GM23248 (cell line): ENCODE results near the gene IFIT1. TPM values are rescaled to one million over a fixed set of nuclear protein-coding genes. Genes with fewer than 3 reads are reported as not detected.
A peak's percentile ranks its signal among the peaks of the same experiment; 100 is the strongest.

Source experiments
- DNase-seq: peaks from one replicate; pipeline ENCODE4 v3.0.0-alpha.2; 2015
- H2AFZ ChIP-seq: fragments of 200-600 bp; sonication (generic); 2 replicates; pipeline ENCODE4 v1.6.1; 2016; ENCODE audit warnings: antibody characterized with exemption
- H3F3A ChIP-seq: fragments of 200-600 bp; sonication (generic); 2 replicates; pipeline ENCODE4 v1.6.1; 2016; ENCODE audit warnings: mild to moderate bottlenecking, antibody characterized with exemption, mixed run types; ENCODE audit not compliant: insufficient read depth
- H3K27ac ChIP-seq: fragments of 200-600 bp; sonication (generic); 2 replicates; pipeline ENCODE4 v1.5.1; 2016; ENCODE audit warnings: mild to moderate bottlenecking
- H3K27me3 ChIP-seq: fragments of 200-600 bp; sonication (generic); replicated peaks from 2 replicates; pipeline ENCODE4 v1.6.1; 2016; ENCODE audit warnings: mild to moderate bottlenecking; ENCODE audit not compliant: insufficient read depth
- H3K36me3 ChIP-seq: fragments of 200-600 bp; sonication (generic); 2 replicates; pipeline ENCODE4 v1.6.1; 2016; ENCODE audit warnings: low read depth, mild to moderate bottlenecking
- H3K4me1 ChIP-seq: fragments of 200-600 bp; sonication (generic); 2 replicates; pipeline ENCODE4 v1.6.1; 2016; ENCODE audit warnings: mild to moderate bottlenecking; ENCODE audit not compliant: insufficient read depth
- H3K4me2 ChIP-seq: fragments of 200-600 bp; sonication (generic); one replicate; pipeline ENCODE4 v1.6.1; 2016; ENCODE audit warnings: mild to moderate bottlenecking; ENCODE audit not compliant: unreplicated experiment
- H3K4me3 ChIP-seq: fragments of 200-600 bp; sonication (generic); 2 replicates; pipeline ENCODE4 v1.5.1; 2016; ENCODE audit warnings: mild to moderate bottlenecking
- H3K79me2 ChIP-seq: fragments of 200-600 bp; sonication (generic); 2 replicates; pipeline ENCODE4 v1.6.1; 2016; ENCODE audit warnings: mild to moderate bottlenecking; ENCODE audit not compliant: insufficient read depth
- H3K9ac ChIP-seq: fragments of 200-600 bp; sonication (generic); 2 replicates; pipeline ENCODE4 v1.6.1; 2016; ENCODE audit warnings: mild to moderate bottlenecking
- H3K9me2 ChIP-seq: fragments of 200-600 bp; sonication (generic); 2 replicates; pipeline ENCODE4 v1.6.1; 2016; ENCODE audit warnings: mixed run types, mild to moderate bottlenecking, moderate library complexity; ENCODE audit not compliant: insufficient read depth
- H3K9me3 ChIP-seq: fragments of 200-600 bp; sonication (generic); one replicate; pipeline ENCODE4 v1.6.1; 2017; ENCODE audit warnings: low read depth
- H4K20me1 ChIP-seq: fragments of 200-600 bp; sonication (generic); 2 replicates; pipeline ENCODE4 v1.6.0; 2016; ENCODE audit not compliant: insufficient read depth
- EZH2 ChIP-seq: fragments of 200-600 bp; sonication (generic); IDR thresholded peaks from 2 replicates; pipeline ENCODE4 v1.6.1; 2018; ENCODE audit warnings: antibody characterized with exemption, mild to moderate bottlenecking; ENCODE audit not compliant: insufficient read depth, poor library complexity, severe bottlenecking
- EZH2phosphoT487 ChIP-seq: fragments of 200-600 bp; sonication (generic); IDR thresholded peaks from 2 replicates; pipeline ENCODE4 v1.6.1; 2018; ENCODE audit warnings: antibody characterized with exemption, moderate library complexity, mild to moderate bottlenecking, low read depth; ENCODE audit not compliant: insufficient read depth
- WGBS, 2 experiments: methylation state at CpG; one replicate each; pipeline ENCODE4 v1.1.6; 2015 to 2017; ENCODE audit warnings: low lambda C conversion rate in 2 of 2, low coverage in 1 of 2; ENCODE audit errors: missing lambda C conversion rate in 2 of 2; 5-methylcytosine and 5-hydroxymethylcytosine counted together
- in situ Hi-C: fragments of 300-500 bp; cut with MboI; formaldehyde crosslinking; loops from 2 replicates; pipeline ENCODE4 v1.15.0; 2020
- polyA plus RNA-seq: library from polyadenylated mRNA; unstranded; fragments of >200 nt; fragmentation: Nextera tagmentation; extraction: Ambion mirVana; gene quantifications from 2 replicates; pipeline ENCODE4 v1.2.1, GENCODE V29; 2016
- total RNA-seq: library from RNA; depleted of rRNA; stranded (reverse); fragments of >200 nt; shearing (Covaris generic); gene quantifications from 2 replicates; pipeline ENCODE4 v1.2.3, GENCODE V29; 2014

IFIT1 gene
- total and polyA plus RNA-seq, 2 experiments from 2014 or later: 15.7 to 18.6 TPM

GRCh38 chr10:89352802-89353201, 39.6 kb upstream of the IFIT1 start:
- Histone ChIP-seq H3K36me3 (no peaks in the 10 kb centered on the region), H3K4me2 (peak overlapping the region; percentile 66), H3K9me3 (no peaks in the 10 kb centered on the region), H3K4me1 (peaks cover 48% of the 10 kb centered on the region), H2AFZ (peak overlapping the region; percentile 50; the same call in 1 of the 2 replicates), H3F3A (peaks cover 38% of the 10 kb centered on the region), H4K20me1 (no peaks in the 10 kb centered on the region), H3K4me3 (0 out of 2 replicates have a peak overlapping the region, but pooled peaks have one; percentile 20), H3K27me3 (no peaks in the 10 kb centered on the region), H3K27ac (peak overlapping the region; percentile 95), H3K9me2 (no peaks in the 10 kb centered on the region), H3K79me2 (no peaks in the 10 kb centered on the region), H3K9ac (peak overlapping the region; percentile 74)
- TF ChIP-seq EZH2phosphoT487: no peak
- no peak for TF ChIP-seq EZH2
- WGBS, 2 experiments: 92 to 97% methylated on average over 4 of the region's 4 CpGs
- in situ Hi-C loops: no loop called here
- DNase-seq: no peak

DNA sequence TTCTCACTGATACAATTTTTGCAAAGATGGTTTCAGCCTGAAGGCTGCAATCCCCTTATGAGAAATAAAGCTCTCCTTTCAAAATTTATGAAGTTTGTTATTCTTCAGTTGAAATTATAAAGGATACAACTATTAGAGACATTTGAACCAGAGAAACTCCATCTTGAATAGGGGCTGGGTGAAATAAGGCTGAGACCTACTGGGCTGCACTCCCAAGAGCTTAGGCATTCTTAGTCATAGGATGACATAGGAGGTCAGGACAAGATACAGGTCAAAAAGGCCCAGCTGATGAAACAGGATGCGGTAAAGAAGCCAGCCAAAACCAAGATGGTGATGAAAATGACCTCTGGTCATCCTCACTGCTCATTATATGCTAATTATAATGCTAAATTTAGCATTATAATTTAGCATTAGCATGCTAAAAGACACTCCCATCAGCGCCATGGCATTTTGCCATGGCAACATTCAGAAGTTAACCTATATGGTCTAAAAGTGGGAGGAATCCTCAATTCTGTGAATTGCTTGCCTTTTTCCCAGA, 37.0 kb upstream of the IFIT1 start:
- H2AFZ ChIP-seq: no peak overlapping the region
- peaks cover 45% of the 10 kb centered on the region for H3K4me1 ChIP-seq
- H3K4me3 ChIP-seq: no peak overlapping the region
- H3K9me3 ChIP-seq: no peaks in the 10 kb centered on the region
- H3F3A ChIP-seq: peaks cover 36% of the 10 kb centered on the region
- no peaks in the 10 kb centered on the region for H4K20me1 ChIP-seq
- in situ Hi-C loops: no loop called here
- H3K79me2 ChIP-seq: no peaks in the 10 kb centered on the region
- no peaks in the 10 kb centered on the region for H3K36me3 ChIP-seq
- 46 to 49% methylated on average over 2 of the region's 2 CpGs for WGBS, 2 experiments
- H3K27ac ChIP-seq: peak overlapping the region; percentile 55
- TF ChIP-seq EZH2phosphoT487 (no peak), EZH2 (no peak)
- H3K9ac ChIP-seq: no peak overlapping the region
- no peaks in the 10 kb centered on the region for H3K9me2 ChIP-seq
- DNase-seq: peak; percentile 72
- H3K4me2 ChIP-seq: peak overlapping the region; percentile 3
- no peaks in the 10 kb centered on the region for H3K27me3 ChIP-seq

GRCh38 chr10:89357096-89357495, 35.3 kb upstream of the IFIT1 start:
- peaks cover 21% of the 10 kb centered on the region for H3F3A ChIP-seq
- WGBS, 2 experiments: 77 to 95% methylated on average over 1 of the region's 1 CpG
- peaks cover 31% of the 10 kb centered on the region for H3K4me1 ChIP-seq
- peak; percentile 16 for DNase-seq
- no peaks in the 10 kb centered on the region for H3K27me3 ChIP-seq
- no peaks in the 10 kb centered on the region for H3K36me3 ChIP-seq
- H3K9ac ChIP-seq: no peak overlapping the region
- in situ Hi-C loops: no loop called here
- H3K27ac ChIP-seq: no peak overlapping the region; the same call in 1 of the 2 replicates
- 0 out of 2 replicates have a peak overlapping the region, but pooled peaks have one; percentile 2 for H2AFZ ChIP-seq
- no peaks in the 10 kb centered on the region for H3K9me2 ChIP-seq
- TF ChIP-seq EZH2phosphoT487 (no peak), EZH2 (no peak)
- no peaks in the 10 kb centered on the region for H3K9me3 ChIP-seq
- H4K20me1 ChIP-seq: no peaks in the 10 kb centered on the region
- no peaks in the 10 kb centered on the region for H3K79me2 ChIP-seq
- no peak overlapping the region for H3K4me3 ChIP-seq
- H3K4me2 ChIP-seq: no peak overlapping the region

GRCh38 chr10:89357975-89358374, 34.4 kb upstream of the IFIT1 start:
- Histone ChIP-seq H3K4me1 (peaks cover 25% of the 10 kb centered on the region), H3K27me3 (no peaks in the 10 kb centered on the region), H3K9ac (no peak overlapping the region), H4K20me1 (no peaks in the 10 kb centered on the region), H2AFZ (no peak overlapping the region), H3K4me3 (no peak overlapping the region), H3K9me3 (no peaks in the 10 kb centered on the region), H3K27ac (no peak overlapping the region), H3K79me2 (no peaks in the 10 kb centered on the region), H3F3A (peaks cover 15% of the 10 kb centered on the region), H3K36me3 (no peaks in the 10 kb centered on the region), H3K9me2 (no peaks in the 10 kb centered on the region), H3K4me2 (no peak overlapping the region)
- no peak for TF ChIP-seq EZH2
- no peak for TF ChIP-seq EZH2phosphoT487
- no peak for DNase-seq
- in situ Hi-C loops: no loop called here
- WGBS, 2 experiments: 94% methylated on average over 2 of the region's 2 CpGs

- Histone ChIP-seq H3K36me3 (no peaks in the 10 kb centered on the region), H3K9ac (no peak overlapping the region), H3K9me2 (no peaks in the 10 kb centered on the region), H3K4me3 (no peak overlapping the region), H3K9me3 (no peaks in the 10 kb centered on the region), H3F3A (0 out of 2 replicates have a peak, but pooled peaks cover 8% of the 10 kb centered on the region), H3K4me1 (peaks cover 19% of the 10 kb centered on the region), H3K27me3 (no peaks in the 10 kb centered on the region), H3K4me2 (no peak overlapping the region), H3K79me2 (no peaks in the 10 kb centered on the region), H3K27ac (no peak overlapping the region), H4K20me1 (no peaks in the 10 kb centered on the region), H2AFZ (no peak overlapping the region)
- in situ Hi-C loops: no loop called here
- DNase-seq: no peak
- TF ChIP-seq EZH2 (no peak), EZH2phosphoT487 (no peak)
Observed at GRCh38 chr10:89360157-89360556, 32.3 kb upstream of the IFIT1 start.
